Measurements from ENCODE around the gene SYTL2. TPM values are rescaled to one million over a fixed set of nuclear protein-coding genes. Genes with fewer than 3 reads are reported as not detected.

Gene SYTL2
- total RNA-seq, 1 donor from 2014 or later, result 7.0 TPM

DNA sequence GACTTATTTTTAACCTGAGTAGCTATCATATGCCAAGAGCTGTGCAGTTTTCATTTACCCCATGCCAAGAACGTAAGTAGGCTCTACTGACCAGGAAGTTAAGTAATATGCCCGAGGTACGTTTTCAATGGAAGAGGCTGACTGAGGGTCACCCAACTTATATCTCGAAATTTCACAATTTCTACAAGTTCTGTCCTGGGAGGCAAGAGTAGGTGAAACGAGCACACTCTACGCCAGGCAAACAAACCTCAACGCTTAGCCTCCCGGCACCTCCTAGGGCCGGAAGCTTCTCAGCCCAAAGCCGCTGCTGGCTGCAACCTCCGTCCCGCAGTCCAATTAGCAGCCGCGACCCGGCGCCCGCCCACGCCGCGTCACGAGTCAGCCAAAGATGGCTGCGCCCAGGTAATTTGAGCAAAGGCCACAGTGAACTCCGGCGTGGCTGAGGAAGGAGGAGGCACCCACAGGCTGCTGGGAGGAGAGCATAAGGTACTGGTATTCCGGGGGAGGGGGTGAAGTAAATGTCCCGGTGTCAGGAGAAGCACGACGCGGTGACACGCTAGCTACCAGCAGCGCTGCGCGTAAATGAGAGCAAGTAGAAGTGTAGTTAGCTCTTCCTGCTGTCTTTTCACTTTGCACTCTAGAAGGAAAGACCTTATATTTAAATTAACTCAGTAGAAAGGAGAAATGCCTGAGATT lies 163.2 kb downstream of the SYTL2 start, which contains the start of gene TMEM126A:
TMEM126A (plus strand) TSS at position 364 of the 696 bp plus-strand sequence. CDS start 2,289 bp downstream, outside the sequence.
- peak; percentile 86 for DNase-seq

DNA sequence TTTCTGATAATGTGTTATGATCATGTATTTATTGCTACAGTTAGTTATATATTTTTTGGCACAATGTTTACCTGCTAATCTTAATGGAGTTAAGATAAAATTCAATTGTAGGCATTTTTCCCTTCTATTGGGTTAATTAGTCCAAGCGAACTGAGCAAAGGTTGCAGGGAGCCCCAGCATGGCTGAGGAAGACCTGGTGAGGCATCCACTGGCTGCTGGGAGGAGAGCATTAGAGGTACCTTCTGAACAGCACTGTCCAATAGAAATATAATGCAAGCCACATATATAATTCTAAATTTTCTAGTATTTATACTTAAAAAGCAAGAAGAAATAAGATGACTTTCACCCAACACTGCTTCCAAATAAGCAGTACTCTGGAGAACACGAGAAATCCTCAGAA lies 163.9 kb downstream of the SYTL2 start:
- no peak for DNase-seq

Other genes with a start within 250 kb of the SYTL2 start
- 353 TPM for gene DLG2, start 183.8 kb downstream of the SYTL2 start, total RNA-seq
- 45.1 TPM for gene TMEM126B, start 182.5 kb downstream of the SYTL2 start, total RNA-seq
- 22.6 TPM for gene TMEM126A, start 163.2 kb downstream of the SYTL2 start, total RNA-seq
- gene CREBZF, start 146.0 kb downstream of the SYTL2 start, total RNA-seq, result 117 TPM
- gene CCDC89, start 124.9 kb downstream of the SYTL2 start, total RNA-seq, result 0.47 TPM
- not detected for gene CCDC83, start 44.2 kb upstream of the SYTL2 start, total RNA-seq